ENCODE measurements around the gene TMEM218.

The TMEM218 gene

DNA sequence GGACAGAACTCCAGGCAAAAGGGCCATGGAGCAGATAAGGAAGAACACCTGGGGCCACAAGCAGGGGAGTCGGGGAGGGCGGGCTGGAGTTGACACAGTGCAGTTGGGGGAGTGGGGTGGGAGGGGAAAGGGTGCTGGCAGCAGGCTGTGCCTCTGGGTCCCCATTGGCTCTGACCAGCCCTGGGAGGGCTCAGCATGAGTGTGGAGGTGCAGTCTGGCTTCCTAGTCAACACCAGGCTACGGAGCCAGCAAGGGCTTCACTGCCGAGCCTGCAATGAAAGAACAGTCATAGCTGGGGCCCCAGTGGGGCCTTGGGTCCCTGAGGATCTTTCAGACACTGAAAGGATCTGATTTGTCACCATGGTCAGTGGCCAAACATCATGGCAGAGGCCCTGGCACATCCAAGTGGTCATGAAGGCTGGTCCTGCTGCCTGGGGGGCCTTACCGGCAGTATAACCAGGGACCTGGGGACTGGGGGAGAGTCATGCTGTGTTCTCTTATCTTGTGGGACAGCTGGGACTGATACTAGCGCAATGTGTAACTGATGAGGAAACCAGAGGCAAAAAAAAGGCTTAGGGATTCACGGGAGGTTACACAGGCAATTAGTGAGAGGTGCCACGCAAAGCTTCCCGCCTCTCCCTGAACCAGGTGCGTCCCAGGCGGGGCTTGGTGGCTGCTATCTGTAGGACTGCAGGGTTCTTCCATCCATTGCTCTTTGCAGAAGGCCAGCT is 36.8 kb downstream of the TMEM218 start:
- DNase-seq (ENCODE audit: low read depth), result no peak
- no peak for TF ChIP-seq CTCF (conservative IDR thresholded peaks at IDR 0.05; ENCODE audit: control insufficient read depth, insufficient read depth, low read depth, low read length)
- no peak overlapping the region for H3K4me3 ChIP-seq (ENCODE audit: control insufficient read depth, low read depth, low read length)

GRCh38 chr11:125073616-125074483 is 37.6 kb downstream of the TMEM218 start:
- H3K4me3 ChIP-seq (ENCODE audit: control insufficient read depth, low read depth, low read length), result no peak overlapping the region
- DNase-seq (ENCODE audit: low read depth), result no peak
- no peak for TF ChIP-seq CTCF (conservative IDR thresholded peaks at IDR 0.05; ENCODE audit: control insufficient read depth, insufficient read depth, low read depth, low read length)

DNA sequence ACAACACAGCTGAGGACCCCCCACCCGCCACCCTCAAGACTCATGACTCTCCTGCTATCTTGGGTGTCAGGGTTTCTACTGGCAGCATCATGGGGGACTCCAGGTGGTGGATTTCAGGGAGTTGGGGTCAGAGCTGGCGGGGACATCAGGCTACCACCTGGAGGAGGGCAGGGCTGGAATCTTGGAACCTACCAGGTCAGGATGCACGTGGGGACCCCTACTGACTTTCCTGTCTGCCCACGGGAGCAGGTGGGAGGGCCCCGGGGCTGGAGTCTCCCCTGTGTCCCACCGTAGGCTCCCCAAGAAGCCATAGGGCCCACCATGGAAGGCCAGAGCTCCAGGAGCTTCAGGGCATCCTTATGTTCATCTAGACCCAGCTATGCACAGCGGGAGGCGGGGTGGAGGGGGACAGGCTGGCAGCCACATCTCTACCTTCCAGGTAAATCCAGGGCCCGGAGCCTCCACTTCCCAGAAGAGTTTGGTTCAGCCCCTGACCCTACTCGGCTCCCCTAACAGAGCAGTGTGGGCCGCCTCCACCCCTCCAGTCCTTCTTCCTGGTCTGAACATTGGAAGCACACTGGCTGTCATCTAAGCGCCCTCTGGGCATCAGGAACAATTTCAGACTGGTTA is 38.4 kb downstream of the TMEM218 start:
- no peak for TF ChIP-seq CTCF (conservative IDR thresholded peaks at IDR 0.05; ENCODE audit: control insufficient read depth, insufficient read depth, low read depth, low read length)
- no peak for DNase-seq (ENCODE audit: low read depth)
- no peak overlapping the region for H3K4me3 ChIP-seq (ENCODE audit: control insufficient read depth, low read depth, low read length)

- TF ChIP-seq CTCF (conservative IDR thresholded peaks at IDR 0.05; ENCODE audit: control insufficient read depth, insufficient read depth, low read depth, low read length), result no peak
- no peak overlapping the region for H3K4me3 ChIP-seq (ENCODE audit: control insufficient read depth, low read depth, low read length)
- DNase-seq (ENCODE audit: low read depth), result no peak
Measured at GRCh38 chr11:125072218-125072960, 39.0 kb downstream of the TMEM218 start.

GRCh38 chr11:125071846-125072217 is 39.6 kb downstream of the TMEM218 start:
- no peak overlapping the region for H3K4me3 ChIP-seq (ENCODE audit: control insufficient read depth, low read depth, low read length)
- DNase-seq (ENCODE audit: low read depth), result no peak
- TF ChIP-seq CTCF (conservative IDR thresholded peaks at IDR 0.05; ENCODE audit: control insufficient read depth, insufficient read depth, low read depth, low read length), result no peak

DNA sequence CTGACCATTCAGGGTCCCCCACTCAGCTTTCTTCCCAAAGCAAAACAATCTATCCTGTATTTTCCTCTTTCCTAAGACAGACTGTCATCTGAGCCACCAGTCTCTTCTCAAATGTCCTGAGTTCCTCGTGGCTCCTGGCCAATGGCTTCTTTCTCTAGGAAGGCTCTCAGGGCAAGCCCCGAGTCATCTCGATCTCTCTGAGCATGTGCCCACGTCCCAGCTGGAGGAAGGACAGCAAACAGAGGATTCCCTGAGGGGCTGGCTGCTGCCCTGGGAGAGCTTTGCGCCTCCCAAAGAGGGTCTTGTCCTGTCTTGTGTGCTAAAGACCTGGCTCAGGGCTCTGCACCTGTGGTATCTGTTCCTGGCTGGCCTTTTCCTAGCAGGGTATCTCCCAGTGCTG is 40.0 kb downstream of the TMEM218 start:
- no peak overlapping the region for H3K4me3 ChIP-seq (ENCODE audit: control insufficient read depth, low read depth, low read length)
- no peak for TF ChIP-seq CTCF (conservative IDR thresholded peaks at IDR 0.05; ENCODE audit: control insufficient read depth, insufficient read depth, low read depth, low read length)

More for the DNA sequence above, 40.0 kb downstream of the TMEM218 start:
- no peak for DNase-seq (ENCODE audit: low read depth)

Measured in fibroblast of mammary gland (primary cell).